D341Med (cell line): ENCODE results near the gene HEPACAM2.

Experiments
- DNase-seq: peaks from one replicate; pipeline ENCODE4 v3.0.0; 2012; ENCODE audit warnings: low spot score

Gene HEPACAM2

GRCh38 chr7:93202594-93203250 is 23.5 kb downstream of the HEPACAM2 start:
- no peak for DNase-seq

DNA sequence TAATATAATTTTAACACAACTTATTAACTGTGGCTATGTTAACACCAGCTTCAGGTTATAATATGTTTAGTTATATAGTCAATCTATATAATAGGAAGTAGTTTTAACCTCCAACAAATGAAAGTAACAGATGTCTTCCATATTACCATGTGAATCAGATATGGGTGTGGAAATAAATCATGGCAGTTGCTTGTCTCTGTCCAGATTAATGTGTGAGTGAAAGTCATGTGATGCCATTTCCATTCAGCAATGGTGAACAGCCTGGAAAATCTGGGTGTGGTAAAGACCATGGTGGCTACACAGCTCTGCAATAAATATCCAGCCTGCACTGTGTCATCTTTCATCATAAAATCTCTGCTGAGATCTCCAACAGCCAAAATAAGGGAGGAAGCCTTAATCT is 27.8 kb downstream of the HEPACAM2 start:
- no peak for DNase-seq

DNA sequence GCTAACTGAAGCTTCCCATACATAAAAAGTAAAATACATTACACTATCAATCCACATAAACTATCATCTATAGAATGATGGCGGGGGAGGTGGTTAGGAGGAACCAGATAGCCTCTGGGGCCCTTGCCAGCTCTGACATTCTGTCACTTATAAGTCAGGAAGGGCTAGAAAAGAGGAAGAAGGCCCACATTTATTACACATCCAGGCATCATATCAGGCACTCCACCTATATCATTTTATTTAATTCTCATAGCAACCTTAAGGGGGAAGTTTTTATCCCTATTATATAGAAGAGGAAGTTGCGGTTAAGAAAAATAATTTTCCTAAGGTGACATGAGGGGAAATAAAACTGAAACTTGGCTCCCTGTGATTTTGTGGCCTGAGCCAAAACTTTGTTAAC is 29.9 kb downstream of the HEPACAM2 start:
- no peak for DNase-seq

DNA sequence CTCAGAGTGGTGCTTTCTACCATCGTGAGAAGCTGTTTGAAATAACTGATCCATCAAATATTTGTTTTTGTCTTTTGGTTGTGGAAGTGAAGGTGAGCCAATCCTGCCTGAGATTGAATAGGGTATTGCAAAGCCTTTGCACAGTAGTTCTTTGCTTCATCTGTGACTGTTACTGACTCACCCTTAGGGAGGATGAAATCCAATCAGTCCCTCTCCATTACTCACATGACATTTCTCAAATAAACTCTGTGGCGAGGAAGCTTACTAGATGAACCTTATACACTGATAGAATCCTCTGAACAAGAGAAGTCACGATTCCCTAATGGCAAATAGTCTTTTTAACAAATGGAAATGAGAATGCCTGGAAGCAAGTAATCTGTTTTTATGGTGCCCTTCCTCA is 31.9 kb downstream of the HEPACAM2 start:
- no peak for DNase-seq

DNA sequence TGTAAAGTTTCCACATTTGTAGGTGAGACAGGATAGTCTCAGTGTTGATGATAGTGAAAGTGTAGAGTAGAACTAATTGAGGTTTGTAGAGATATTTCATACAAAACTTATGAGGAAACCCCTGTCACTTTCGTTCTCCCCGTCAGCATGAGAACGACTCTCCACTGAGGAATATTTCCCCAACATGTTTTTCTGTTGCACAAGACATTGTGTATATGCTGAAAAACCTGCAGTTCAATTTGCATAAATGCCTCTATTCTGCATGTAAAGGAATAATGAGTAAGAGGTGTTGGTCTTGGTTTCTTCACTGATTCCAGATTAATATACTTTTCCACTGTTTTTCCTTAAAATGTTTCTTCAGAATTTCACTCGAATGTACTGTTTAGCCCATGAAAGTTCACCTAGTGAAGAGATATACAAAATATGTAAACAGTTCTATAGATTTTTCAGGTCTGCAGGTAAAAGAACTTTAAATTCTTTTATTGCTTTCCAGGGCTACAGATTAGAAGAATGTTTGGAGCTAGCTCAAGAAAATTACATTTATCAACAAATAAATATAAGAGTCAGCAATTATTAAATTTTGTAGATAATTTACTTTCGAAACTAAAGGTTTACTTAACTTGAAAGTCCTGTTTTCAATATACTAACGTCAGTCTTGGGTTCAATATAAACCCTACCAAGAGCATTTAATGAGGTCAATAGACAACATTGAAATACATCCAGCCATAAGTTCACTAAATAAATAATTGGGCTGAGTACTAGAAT is 37.2 kb downstream of the HEPACAM2 start:
- DNase-seq = no peak

GRCh38 chr7:93185303-93186027 is 40.8 kb downstream of the HEPACAM2 start:
- no peak for DNase-seq

GRCh38 chr7:93179173-93179572 is 47.1 kb downstream of the HEPACAM2 start:
- DNase-seq = no peak

- DNase-seq = no peak
These were observed 48.1 kb downstream of the HEPACAM2 start for GRCh38 chr7:93178213-93178612.

DNA sequence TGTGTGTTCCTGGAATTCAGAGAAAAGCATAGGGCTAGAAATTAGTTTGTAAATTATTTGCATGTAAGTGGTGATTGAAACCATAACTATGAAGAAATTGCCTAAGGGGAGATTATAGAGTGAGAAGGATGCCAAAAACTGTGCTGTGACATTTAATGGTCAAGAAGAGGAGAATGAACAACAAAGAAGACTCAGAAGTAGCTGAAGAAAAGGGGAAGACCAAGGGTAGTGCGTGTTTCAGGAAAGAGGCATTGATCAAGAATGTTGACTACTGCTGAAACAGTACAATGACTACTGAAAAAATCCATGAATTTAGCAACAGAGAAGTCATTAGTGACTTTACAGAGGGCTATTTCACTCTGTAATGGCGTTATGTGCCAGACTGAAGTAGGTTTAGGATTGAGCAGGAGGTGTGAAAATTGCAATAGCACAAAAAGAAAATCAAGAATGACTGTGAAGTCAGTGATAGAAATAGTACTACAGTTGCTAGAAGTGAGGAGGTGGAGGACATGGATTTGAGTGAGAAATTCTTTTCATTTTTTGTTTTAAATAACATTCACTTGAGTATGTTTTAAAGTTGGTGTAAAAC is 49.2 kb downstream of the HEPACAM2 start:
- no peak for DNase-seq

- DNase-seq = no peak
These were observed 51.0 kb downstream of the HEPACAM2 start for GRCh38 chr7:93175219-93175618.

DNA sequence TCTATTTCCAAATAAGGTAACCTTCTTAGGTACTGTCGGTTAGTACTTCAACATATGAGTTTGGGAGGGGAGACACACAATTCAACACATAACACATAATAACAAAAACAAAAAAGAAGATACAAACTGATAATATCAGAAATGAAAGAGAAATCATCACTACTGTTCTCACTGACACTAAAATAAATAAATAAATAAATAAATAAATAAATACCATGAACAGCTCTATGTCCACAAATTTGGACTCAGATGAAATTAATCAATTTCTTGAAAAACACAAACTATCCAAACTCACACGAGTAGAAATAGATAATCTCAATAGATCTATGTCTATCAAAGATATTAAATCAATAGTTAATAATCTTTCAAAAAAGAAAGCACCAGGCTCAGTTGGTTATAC is 53.6 kb downstream of the HEPACAM2 start:
- no peak for DNase-seq

- no peak for DNase-seq
These were observed 54.6 kb downstream of the HEPACAM2 start for GRCh38 chr7:93171606-93172226.

DNA sequence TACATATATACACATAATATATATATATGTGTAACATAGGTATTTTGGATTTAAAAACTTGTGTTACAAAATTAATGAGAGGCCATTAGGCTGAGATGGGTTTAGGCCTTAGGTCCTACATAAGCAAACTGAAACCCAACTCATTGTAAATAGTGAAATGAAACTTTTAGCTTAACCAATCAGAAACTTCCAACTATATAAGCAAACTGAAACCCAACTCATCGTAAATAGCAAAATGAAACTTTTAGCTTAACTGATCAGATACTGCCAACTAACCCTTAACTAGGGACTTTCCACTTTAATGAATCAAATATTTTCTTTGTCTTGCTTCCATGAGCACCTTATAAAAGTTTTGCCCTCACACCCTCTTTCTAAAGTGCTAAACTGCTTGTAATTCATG is 60.8 kb downstream of the HEPACAM2 start:
- no peak for DNase-seq

DNA sequence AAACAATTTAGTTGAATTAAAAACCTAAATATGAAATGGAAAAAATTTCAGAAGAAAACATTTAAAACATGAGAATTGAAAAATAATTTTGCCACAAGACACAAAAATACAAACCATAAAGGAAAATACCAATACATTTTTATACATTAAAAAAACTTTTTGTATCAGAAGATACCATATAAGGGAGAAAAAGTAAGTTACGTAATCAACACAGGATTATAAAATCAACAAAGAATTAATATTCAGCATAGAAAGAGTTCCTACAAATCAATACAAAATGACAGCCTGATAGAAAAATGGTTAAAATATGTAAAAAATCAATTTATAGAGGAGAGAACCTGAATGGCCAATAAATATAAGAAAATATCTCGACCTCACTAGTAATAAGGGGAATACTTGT is 61.5 kb downstream of the HEPACAM2 start:
- DNase-seq = no peak

- DNase-seq = no peak
These were observed 65.0 kb downstream of the HEPACAM2 start for GRCh38 chr7:93161181-93161762.

- DNase-seq = no peak
These were observed 65.9 kb downstream of the HEPACAM2 start for GRCh38 chr7:93160410-93160809.

DNA sequence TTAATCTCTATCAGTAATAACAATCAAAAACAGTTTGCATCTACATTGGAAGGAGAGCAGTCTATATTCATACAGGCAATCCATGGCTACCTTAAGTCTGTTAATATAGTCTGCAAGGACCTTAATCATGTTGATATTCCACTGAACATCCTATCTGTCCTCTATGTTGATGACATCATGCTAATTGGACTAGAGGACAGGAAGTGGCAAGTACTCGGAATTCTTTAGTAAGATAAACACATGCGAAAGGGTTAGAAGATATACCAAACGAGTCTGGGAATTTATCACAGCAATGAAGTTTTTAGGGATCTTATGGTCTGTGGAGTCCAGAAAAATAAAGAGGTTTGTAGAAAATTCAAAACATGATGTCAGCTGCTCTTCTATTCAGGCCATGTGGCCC is 66.8 kb downstream of the HEPACAM2 start:
- DNase-seq = no peak

DNA sequence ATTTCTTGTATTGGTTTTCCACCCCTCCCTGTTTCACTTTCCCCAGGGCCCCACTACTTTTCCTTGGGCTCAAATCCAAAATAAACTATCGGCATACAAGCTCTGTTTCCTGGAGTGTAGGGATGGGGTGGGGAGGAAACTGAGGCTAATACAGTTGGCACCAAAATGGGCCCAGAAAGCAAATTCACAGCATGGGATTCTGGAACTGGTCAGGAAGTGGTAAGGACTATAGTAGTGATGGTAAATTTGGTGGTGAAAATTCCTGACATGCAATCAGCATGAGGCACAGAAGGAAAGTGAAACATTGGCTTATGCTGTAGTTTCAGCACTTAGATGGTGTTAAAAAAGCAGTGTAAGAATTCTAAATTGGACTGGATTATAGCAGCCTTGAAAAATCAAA is 69.4 kb downstream of the HEPACAM2 start:
- no peak for DNase-seq

DNA sequence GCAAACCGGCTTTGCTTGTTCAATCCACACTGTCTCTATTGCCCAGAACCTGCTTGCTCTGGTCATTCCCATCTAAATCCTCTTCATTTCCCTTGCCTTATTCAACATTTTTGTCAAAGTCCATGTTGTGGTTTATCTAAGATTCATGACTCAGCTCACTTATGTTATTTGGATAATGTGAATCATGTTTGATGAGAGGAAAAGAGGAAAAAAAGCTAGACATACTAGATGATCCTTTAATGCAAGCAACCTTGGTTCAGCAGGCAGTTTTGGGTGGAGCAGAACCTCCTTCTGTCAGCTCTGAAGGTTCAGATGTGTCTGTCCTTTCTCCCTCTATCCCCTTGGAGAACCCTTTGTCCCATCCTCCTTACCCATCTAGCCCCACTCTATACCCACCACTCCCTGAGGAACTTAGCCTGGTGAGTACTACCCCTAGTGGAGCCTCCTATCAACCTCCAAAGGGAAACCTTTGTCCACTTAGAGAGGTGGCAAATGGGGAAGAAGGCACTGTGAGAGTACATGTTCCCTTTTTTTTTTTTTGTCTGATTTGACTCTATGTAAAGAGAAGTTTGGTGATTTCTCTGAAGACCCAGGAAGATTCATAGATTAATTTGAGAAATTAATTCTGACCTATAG is 76.0 kb downstream of the HEPACAM2 start:
- DNase-seq = no peak

DNA sequence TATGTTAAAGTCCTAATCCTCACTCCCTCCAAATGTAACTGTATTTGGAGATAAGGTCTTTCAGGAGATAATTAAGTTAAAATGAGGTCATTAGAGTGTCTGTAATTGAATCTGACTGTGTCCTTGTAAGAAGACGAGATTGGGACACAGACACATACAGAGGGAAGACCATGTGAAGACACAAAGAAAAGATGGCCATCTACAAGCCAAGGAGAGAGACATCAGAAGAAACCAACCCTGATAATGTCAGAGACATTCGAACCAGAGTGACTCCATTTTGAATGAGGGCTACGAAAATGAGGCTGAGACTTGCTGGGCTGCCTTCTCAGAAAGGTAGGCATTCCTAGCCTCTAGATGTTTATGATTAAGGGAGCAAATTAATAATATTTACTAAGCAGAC is 77.5 kb downstream of the HEPACAM2 start:
- DNase-seq = no peak

DNA sequence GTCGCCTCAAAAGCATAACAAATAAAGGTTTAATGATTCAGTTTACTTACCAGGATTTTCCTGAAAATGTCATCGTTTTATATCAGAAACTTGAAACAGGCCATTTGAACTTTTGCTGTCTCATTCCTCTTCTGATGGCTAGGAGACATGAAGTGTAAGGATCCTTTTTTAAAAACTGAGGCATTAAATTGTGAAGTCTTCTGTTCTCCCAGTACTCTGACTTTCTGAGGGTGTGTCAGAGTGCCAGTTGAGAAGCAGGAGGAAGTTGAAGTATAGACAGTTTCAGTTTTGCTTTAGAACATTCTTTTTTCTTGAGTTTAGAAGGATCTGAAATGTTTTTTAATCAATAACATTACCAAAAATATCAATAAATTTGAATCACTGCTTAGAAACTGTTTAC is 78.1 kb downstream of the HEPACAM2 start, which contains the start of gene SAMD9L:
Gene SAMD9L (minus strand): TSS at position 242 of the 400 bp plus-strand sequence. CDS start 12,414 bp downstream, outside the sequence.
- DNase-seq = no peak
